K562 (cell line): ENCODE results near the gene SNX3. TPM values are rescaled to one million over a fixed set of nuclear protein-coding genes. Genes with fewer than 3 reads are reported as not detected.

Source experiments
- GMEB1 ChIP-seq: fragments of 250-450 bp; sonication (Bioruptor Pico); IDR thresholded peaks from 2 replicates; pipeline ENCODE4 v1.4.0; 2020; ENCODE audit warnings: mild to moderate bottlenecking
- HNRNPH1 ChIP-seq: fragments of 200-400 bp; formaldehyde crosslinking; optimal IDR thresholded peaks from 2 replicates; pipeline ENCODE3; 2017; ENCODE audit warnings: low read depth, mild to moderate bottlenecking, low read length, moderate library complexity
- ZNF707 ChIP-seq: fragments of 250-450 bp; sonication (Bioruptor Pico); conservative IDR thresholded peaks from 2 replicates; pipeline ENCODE4 v1.8.0; 2022; ENCODE audit warnings: inconsistent platforms, mild to moderate bottlenecking, moderate library complexity
- polyA plus RNA-seq, 8 experiments: library from polyadenylated mRNA; depleted of rRNA in 4 of 8; stranded (reverse) in 5 of 8; unstranded in 3 of 8; fragments of >200 nt; fragmentation: Nextera tagmentation in 2 of 8; fragmentation: Illumina TruSeq in 1 of 8; extraction: Ambion mirVana in 2 of 8; extraction: Trizol in 1 of 8; gene quantifications; 2 replicates each; pipeline versions ENCODE4 v1.2.1 to v1.2.3, GENCODE V29; 2011 to 2014; ENCODE audit warnings: inconsistent platforms in 1 of 8, missing spikeins in 1 of 8
- total RNA-seq, 7 experiments: library from RNA; depleted of rRNA in 6 of 7; stranded (reverse); fragments of >200 nt in 6 of 7; fragmentation: Illumina TruSeq in 2 of 7; extraction: Trizol in 2 of 7; gene quantifications; 2 replicates each; pipeline versions ENCODE4 v1.2.1 to v1.2.3, GENCODE V29; 2011 to 2021; ENCODE audit warnings: low replicate concordance in 1 of 7
- TF ChIP-seq, protein P1 (sequence below): fragments of 200-600 bp; sonication (generic); IDR thresholded peaks from one replicate; pipeline ENCODE4 v1.6.1; 2012; ENCODE audit warnings: mild to moderate bottlenecking, low read depth, low read length, inconsistent platforms
- TF ChIP-seq, protein P2 (sequence below): IDR thresholded peaks from 2 replicates; pipeline ENCODE4 v1.6.1; 2011; ENCODE audit not compliant: insufficient read length; ENCODE audit errors: extremely low read depth

SNX3 gene
- total and polyA plus RNA-seq, 9 of the 15 experiments (the other 6 are each of a cell fraction or from before 2014, with no cell fraction given) = 48.9 to 410 (median 159) TPM

DNA sequence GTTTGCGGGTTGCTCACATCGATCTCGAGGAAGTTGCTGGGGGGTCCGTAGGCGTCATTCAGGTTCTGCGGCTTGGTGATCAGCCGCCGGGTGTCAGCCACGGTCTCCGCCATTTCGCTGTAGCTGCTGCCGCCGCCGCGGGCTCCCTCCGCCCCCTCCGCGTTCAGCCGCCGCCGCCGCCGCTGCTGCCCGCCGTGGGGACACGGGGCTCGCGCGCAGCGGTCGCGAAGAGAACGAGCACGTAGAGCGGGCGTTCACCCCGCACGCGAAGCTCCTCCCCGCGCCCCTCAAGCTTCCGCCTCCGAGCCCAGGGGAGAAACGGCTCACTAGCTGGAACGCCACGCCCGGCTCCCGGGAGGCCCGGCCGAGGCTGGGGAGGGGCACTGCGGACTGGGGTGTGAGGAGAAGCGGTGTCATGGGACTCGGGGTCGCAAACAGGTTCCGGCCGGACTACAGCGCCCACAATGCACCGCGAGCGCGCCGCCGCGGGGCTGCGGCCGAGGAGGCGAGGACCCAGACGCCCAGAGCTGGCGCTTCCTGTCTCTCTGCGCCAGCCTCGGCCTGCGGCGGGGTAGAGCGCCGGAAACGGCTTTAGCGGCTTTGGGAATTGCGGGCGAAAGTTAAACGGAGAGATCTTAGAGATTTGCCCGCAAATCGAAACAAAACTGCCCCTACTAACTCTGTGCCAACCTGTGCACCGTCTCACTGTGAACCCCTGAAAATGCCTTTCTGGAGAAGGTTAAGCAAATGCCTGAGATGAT, at the start of gene SNX3 (continued):
- no peak for TF ChIP-seq HNRNPH1
- TF ChIP-seq, protein P1, sequence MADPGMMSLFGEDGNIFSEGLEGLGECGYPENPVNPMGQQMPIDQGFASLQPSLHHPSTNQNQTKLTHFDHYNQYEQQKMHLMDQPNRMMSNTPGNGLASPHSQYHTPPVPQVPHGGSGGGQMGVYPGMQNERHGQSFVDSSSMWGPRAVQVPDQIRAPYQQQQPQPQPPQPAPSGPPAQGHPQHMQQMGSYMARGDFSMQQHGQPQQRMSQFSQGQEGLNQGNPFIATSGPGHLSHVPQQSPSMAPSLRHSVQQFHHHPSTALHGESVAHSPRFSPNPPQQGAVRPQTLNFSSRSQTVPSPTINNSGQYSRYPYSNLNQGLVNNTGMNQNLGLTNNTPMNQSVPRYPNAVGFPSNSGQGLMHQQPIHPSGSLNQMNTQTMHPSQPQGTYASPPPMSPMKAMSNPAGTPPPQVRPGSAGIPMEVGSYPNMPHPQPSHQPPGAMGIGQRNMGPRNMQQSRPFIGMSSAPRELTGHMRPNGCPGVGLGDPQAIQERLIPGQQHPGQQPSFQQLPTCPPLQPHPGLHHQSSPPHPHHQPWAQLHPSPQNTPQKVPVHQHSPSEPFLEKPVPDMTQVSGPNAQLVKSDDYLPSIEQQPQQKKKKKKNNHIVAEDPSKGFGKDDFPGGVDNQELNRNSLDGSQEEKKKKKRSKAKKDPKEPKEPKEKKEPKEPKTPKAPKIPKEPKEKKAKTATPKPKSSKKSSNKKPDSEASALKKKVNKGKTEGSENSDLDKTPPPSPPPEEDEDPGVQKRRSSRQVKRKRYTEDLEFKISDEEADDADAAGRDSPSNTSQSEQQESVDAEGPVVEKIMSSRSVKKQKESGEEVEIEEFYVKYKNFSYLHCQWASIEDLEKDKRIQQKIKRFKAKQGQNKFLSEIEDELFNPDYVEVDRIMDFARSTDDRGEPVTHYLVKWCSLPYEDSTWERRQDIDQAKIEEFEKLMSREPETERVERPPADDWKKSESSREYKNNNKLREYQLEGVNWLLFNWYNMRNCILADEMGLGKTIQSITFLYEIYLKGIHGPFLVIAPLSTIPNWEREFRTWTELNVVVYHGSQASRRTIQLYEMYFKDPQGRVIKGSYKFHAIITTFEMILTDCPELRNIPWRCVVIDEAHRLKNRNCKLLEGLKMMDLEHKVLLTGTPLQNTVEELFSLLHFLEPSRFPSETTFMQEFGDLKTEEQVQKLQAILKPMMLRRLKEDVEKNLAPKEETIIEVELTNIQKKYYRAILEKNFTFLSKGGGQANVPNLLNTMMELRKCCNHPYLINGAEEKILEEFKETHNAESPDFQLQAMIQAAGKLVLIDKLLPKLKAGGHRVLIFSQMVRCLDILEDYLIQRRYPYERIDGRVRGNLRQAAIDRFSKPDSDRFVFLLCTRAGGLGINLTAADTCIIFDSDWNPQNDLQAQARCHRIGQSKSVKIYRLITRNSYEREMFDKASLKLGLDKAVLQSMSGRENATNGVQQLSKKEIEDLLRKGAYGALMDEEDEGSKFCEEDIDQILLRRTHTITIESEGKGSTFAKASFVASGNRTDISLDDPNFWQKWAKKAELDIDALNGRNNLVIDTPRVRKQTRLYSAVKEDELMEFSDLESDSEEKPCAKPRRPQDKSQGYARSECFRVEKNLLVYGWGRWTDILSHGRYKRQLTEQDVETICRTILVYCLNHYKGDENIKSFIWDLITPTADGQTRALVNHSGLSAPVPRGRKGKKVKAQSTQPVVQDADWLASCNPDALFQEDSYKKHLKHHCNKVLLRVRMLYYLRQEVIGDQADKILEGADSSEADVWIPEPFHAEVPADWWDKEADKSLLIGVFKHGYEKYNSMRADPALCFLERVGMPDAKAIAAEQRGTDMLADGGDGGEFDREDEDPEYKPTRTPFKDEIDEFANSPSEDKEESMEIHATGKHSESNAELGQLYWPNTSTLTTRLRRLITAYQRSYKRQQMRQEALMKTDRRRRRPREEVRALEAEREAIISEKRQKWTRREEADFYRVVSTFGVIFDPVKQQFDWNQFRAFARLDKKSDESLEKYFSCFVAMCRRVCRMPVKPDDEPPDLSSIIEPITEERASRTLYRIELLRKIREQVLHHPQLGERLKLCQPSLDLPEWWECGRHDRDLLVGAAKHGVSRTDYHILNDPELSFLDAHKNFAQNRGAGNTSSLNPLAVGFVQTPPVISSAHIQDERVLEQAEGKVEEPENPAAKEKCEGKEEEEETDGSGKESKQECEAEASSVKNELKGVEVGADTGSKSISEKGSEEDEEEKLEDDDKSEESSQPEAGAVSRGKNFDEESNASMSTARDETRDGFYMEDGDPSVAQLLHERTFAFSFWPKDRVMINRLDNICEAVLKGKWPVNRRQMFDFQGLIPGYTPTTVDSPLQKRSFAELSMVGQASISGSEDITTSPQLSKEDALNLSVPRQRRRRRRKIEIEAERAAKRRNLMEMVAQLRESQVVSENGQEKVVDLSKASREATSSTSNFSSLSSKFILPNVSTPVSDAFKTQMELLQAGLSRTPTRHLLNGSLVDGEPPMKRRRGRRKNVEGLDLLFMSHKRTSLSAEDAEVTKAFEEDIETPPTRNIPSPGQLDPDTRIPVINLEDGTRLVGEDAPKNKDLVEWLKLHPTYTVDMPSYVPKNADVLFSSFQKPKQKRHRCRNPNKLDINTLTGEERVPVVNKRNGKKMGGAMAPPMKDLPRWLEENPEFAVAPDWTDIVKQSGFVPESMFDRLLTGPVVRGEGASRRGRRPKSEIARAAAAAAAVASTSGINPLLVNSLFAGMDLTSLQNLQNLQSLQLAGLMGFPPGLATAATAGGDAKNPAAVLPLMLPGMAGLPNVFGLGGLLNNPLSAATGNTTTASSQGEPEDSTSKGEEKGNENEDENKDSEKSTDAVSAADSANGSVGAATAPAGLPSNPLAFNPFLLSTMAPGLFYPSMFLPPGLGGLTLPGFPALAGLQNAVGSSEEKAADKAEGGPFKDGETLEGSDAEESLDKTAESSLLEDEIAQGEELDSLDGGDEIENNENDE = no peak
- TF ChIP-seq, protein P2, sequence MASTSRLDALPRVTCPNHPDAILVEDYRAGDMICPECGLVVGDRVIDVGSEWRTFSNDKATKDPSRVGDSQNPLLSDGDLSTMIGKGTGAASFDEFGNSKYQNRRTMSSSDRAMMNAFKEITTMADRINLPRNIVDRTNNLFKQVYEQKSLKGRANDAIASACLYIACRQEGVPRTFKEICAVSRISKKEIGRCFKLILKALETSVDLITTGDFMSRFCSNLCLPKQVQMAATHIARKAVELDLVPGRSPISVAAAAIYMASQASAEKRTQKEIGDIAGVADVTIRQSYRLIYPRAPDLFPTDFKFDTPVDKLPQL = peak; percentile 45
- no peak for TF ChIP-seq ZNF707 (CRISPR knock-in tag)
- TF ChIP-seq GMEB1 (CRISPR knock-in tag) = peak; percentile 93
